Stimulated activated CD8-positive, alpha-beta memory T cell treated with anti-CD3 and anti-CD28 coated beads, Interleukin-15, amount 100 ng/mL, for 1 hour (primary cell): Measurements from ENCODE around the gene PACRG.

Experiments
- DNase-seq: peaks from one replicate; pipeline ENCODE4 v3.0.0-alpha.2; 2020; ENCODE audit warnings: low read depth

The PACRG gene

GRCh38 chr6:163008626-163009025 lies 280.9 kb downstream of the PACRG start:
- DNase-seq, result no peak

- DNase-seq, result no peak
Observed at GRCh38 chr6:163010145-163010544, 282.4 kb downstream of the PACRG start.

- DNase-seq, result no peak
Observed at GRCh38 chr6:163014736-163015135, 287.0 kb downstream of the PACRG start.

- DNase-seq, result no peak
Observed at GRCh38 chr6:163017801-163018200, 290.0 kb downstream of the PACRG start.

- DNase-seq, result no peak
Observed at GRCh38 chr6:163019926-163020325, 292.2 kb downstream of the PACRG start.

- DNase-seq, result no peak
Observed at GRCh38 chr6:163021054-163021453, 293.3 kb downstream of the PACRG start.

GRCh38 chr6:163023700-163024099 lies 295.9 kb downstream of the PACRG start:
- no peak for DNase-seq

GRCh38 chr6:163026893-163027292 lies 299.1 kb downstream of the PACRG start:
- DNase-seq, result no peak

- DNase-seq, result no peak
Observed at GRCh38 chr6:163030980-163031379, 303.2 kb downstream of the PACRG start.

GRCh38 chr6:163031931-163032330 lies 304.2 kb downstream of the PACRG start:
- DNase-seq, result no peak

- no peak for DNase-seq
Observed at GRCh38 chr6:163036160-163036645, 308.4 kb downstream of the PACRG start.

GRCh38 chr6:163038317-163038716 lies 310.5 kb downstream of the PACRG start:
- no peak for DNase-seq

- no peak for DNase-seq
Observed at GRCh38 chr6:163048345-163048744, 320.6 kb downstream of the PACRG start.

GRCh38 chr6:163053667-163054344 lies 326.0 kb downstream of the PACRG start:
- DNase-seq, result no peak

GRCh38 chr6:163054641-163055040 lies 326.9 kb downstream of the PACRG start:
- no peak for DNase-seq

- DNase-seq, result no peak
Observed at GRCh38 chr6:163057260-163057659, 329.5 kb downstream of the PACRG start.

GRCh38 chr6:163062790-163063189 lies 335.0 kb downstream of the PACRG start:
- no peak for DNase-seq

- no peak for DNase-seq
Observed at GRCh38 chr6:163063561-163063960, 335.8 kb downstream of the PACRG start.

- DNase-seq, result no peak
Observed at GRCh38 chr6:163064397-163064796, 336.6 kb downstream of the PACRG start.

- DNase-seq, result no peak
Observed at GRCh38 chr6:163066200-163066599, 338.4 kb downstream of the PACRG start.

- no peak for DNase-seq
Observed at GRCh38 chr6:163077134-163077533, 349.4 kb downstream of the PACRG start.

GRCh38 chr6:163078712-163079111 lies 350.9 kb downstream of the PACRG start:
- DNase-seq, result no peak

GRCh38 chr6:163080228-163080627 lies 352.5 kb downstream of the PACRG start:
- no peak for DNase-seq

GRCh38 chr6:163083141-163083540 lies 355.4 kb downstream of the PACRG start:
- DNase-seq, result no peak
